ENCODE data around the gene CDC25B.

GRCh38 chr20:3749087-3749688 is 46.9 kb upstream of the CDC25B start:
- TF ChIP-seq TAF1 (IDR thresholded peaks at IDR 0.05; ENCODE audit: borderline replicate concordance, insufficient read depth, low read length) (no peak), SIN3A (IDR thresholded peaks at IDR 0.05; ENCODE audit: borderline replicate concordance, insufficient read depth, low read length) (no peak)
